OCI-LY3 (cell line): ENCODE data around the gene ZNF511.

Source experiments
- EZH2phosphoT487 ChIP-seq: fragments of 200-600 bp; shearing (Covaris generic); IDR thresholded peaks from 2 replicates; pipeline ENCODE4 v1.6.1; 2018; ENCODE audit warnings: antibody characterized with exemption, mixed run types, low read depth
- TF ChIP-seq, protein P1 (sequence below): fragments of 200-600, 300-600 bp; sonication (generic); IDR thresholded peaks from 2 replicates; pipeline ENCODE4 v1.5.1; 2014; ENCODE audit warnings: antibody characterized with exemption, low read length, low read depth

DNA sequence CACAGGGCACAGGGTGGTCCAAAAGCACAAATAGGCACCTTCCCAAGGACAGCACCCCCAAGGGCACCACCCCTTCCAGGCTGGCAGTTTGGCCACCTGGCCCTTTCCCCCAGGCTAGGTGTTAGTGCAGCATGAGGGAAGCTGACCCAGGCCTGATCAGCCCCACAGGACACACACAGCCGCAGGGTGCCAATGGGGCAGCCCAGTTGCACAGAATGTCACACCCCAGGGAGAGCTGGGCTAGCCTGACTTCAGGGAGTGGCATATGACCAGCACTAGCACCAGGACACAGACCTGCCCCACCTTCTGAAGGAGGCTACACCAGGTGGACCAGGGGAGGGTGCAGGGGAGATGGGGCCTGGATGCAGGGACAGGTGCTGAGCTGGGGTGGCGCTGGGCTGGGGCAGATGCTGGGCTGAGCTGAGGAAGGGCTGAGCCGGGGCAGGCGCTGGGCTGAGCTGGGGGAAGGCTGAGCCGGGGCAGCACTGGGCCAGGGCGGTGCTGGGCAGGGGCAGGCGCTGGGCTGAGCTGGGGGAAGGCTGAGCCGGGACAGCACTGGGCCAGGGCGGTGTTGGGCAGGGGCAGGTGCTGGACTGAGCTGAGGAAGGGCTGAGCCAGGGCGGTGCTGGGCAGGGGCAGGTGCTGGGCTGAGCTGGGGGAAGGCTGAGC lies 28.2 kb upstream of the ZNF511 start:
- TF ChIP-seq, protein P1, sequence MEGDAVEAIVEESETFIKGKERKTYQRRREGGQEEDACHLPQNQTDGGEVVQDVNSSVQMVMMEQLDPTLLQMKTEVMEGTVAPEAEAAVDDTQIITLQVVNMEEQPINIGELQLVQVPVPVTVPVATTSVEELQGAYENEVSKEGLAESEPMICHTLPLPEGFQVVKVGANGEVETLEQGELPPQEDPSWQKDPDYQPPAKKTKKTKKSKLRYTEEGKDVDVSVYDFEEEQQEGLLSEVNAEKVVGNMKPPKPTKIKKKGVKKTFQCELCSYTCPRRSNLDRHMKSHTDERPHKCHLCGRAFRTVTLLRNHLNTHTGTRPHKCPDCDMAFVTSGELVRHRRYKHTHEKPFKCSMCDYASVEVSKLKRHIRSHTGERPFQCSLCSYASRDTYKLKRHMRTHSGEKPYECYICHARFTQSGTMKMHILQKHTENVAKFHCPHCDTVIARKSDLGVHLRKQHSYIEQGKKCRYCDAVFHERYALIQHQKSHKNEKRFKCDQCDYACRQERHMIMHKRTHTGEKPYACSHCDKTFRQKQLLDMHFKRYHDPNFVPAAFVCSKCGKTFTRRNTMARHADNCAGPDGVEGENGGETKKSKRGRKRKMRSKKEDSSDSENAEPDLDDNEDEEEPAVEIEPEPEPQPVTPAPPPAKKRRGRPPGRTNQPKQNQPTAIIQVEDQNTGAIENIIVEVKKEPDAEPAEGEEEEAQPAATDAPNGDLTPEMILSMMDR = no peak
- no peak for TF ChIP-seq EZH2phosphoT487
